Thoracic aorta (tissue), 2 donors: Measurements from ENCODE around the gene NHS. TPM values are rescaled to one million over a fixed set of nuclear protein-coding genes. Genes with fewer than 3 reads are reported as not detected.

Experiments
- ATAC-seq: fragments of 150-250 bp; one replicate; pipeline ENCODE4 v1.8.0; 2017; ENCODE audit warnings: low read depth; ENCODE audit not compliant: insufficient number of reproducible peaks, low FRiP score
- DNase-seq: peaks from one replicate; pipeline ENCODE4 v3.0.0-alpha.2; 2020; ENCODE audit warnings: low spot score
- H3K27ac ChIP-seq, 2 donors: fragments of 200-600 bp; sonication (generic); 1 replicate in 1 of 2; 2 replicates in 1 of 2; pipeline ENCODE4 v1.5.1; 2016; ENCODE audit warnings: mild to moderate bottlenecking in 2 of 2, moderate library complexity in 2 of 2
- H3K27me3 ChIP-seq: fragments of 200-600 bp; sonication (generic); replicated peaks from 2 replicates; pipeline ENCODE4 v1.6.0; 2016; ENCODE audit warnings: mild to moderate bottlenecking; ENCODE audit not compliant: insufficient read depth
- H3K36me3 ChIP-seq: fragments of 200-600 bp; sonication (generic); one replicate; pipeline ENCODE4 v1.5.1; 2016
- H3K4me1 ChIP-seq, 2 donors: fragments of 200-600 bp; sonication (generic); 1 replicate in 1 of 2; 2 replicates in 1 of 2; pipeline versions ENCODE4 v1.5.1 to v1.6.0; 2016; ENCODE audit warnings: low read depth in 2 of 2, mild to moderate bottlenecking in 1 of 2; ENCODE audit not compliant: control insufficient read depth in 1 of 2
- H3K4me3 ChIP-seq: fragments of 200-600 bp; sonication (generic); 2 replicates; pipeline ENCODE4 v1.5.1; 2016; ENCODE audit warnings: mild to moderate bottlenecking
- H3K9me3 ChIP-seq: fragments of 200-600 bp; sonication (generic); 2 replicates; pipeline ENCODE4 v1.5.1; 2016
- CTCF ChIP-seq: fragments of 200-600 bp; sonication (generic); IDR thresholded peaks from one replicate; pipeline ENCODE4 v1.5.1; 2019; ENCODE audit warnings: antibody characterized with exemption
- total RNA-seq, 2 donors: library from RNA; depleted of rRNA; stranded (reverse); fragments of >200 nt; gene quantifications; one replicate each; pipeline versions ENCODE4 v1.1.0 to v1.2.3, GENCODE V29; 2016

NHS gene
- total RNA-seq, 2 donors from 2014 or later = 23.3 to 29.6 TPM

GRCh38 chrX:17432158-17432557 is 57.2 kb downstream of the NHS start:
- no peak for TF ChIP-seq CTCF
- no peaks in the 10 kb centered on the region for H3K36me3 ChIP-seq
- H3K4me1 ChIP-seq = no peaks in the 10 kb centered on the region
- H3K9me3 ChIP-seq = no peaks in the 10 kb centered on the region
- ATAC-seq (no peak), DNase-seq (no peak)
- no peak overlapping the region for H3K4me3 ChIP-seq
- no peaks in the 10 kb centered on the region for H3K27me3 ChIP-seq
- H3K27ac ChIP-seq = no peak overlapping the region

- H3K4me1 ChIP-seq = no peaks in the 10 kb centered on the region
- no peak for ATAC-seq
- H3K36me3 ChIP-seq = no peaks in the 10 kb centered on the region
- DNase-seq = no peak
- H3K4me3 ChIP-seq = no peak overlapping the region
- H3K27me3 ChIP-seq = no peaks in the 10 kb centered on the region
- no peak overlapping the region for H3K27ac ChIP-seq
- TF ChIP-seq CTCF = no peak
- H3K9me3 ChIP-seq = no peaks in the 10 kb centered on the region
Observed at GRCh38 chrX:17433965-17434364, 59.0 kb downstream of the NHS start.

GRCh38 chrX:17435476-17435875 is 60.5 kb downstream of the NHS start:
- H3K9me3 ChIP-seq = no peaks in the 10 kb centered on the region
- ATAC-seq (no peak), DNase-seq (no peak)
- H3K36me3 ChIP-seq = no peaks in the 10 kb centered on the region
- no peaks in the 10 kb centered on the region for H3K4me1 ChIP-seq
- no peak for TF ChIP-seq CTCF
- H3K27me3 ChIP-seq = no peaks in the 10 kb centered on the region
- H3K27ac ChIP-seq = no peak overlapping the region
- no peak overlapping the region for H3K4me3 ChIP-seq

- Histone ChIP-seq H3K4me1 (no peaks in the 10 kb centered on the region), H3K36me3 (no peaks in the 10 kb centered on the region), H3K27ac (no peak overlapping the region), H3K4me3 (no peak overlapping the region), H3K27me3 (no peaks in the 10 kb centered on the region), H3K9me3 (no peaks in the 10 kb centered on the region)
- ATAC-seq = no peak
- DNase-seq = no peak
- no peak for TF ChIP-seq CTCF
Observed at GRCh38 chrX:17438221-17438620, 63.2 kb downstream of the NHS start.

GRCh38 chrX:17440258-17440657 is 65.3 kb downstream of the NHS start:
- no peak overlapping the region for H3K27ac ChIP-seq
- H3K36me3 ChIP-seq = no peaks in the 10 kb centered on the region
- ATAC-seq (no peak), DNase-seq (no peak)
- H3K9me3 ChIP-seq = no peaks in the 10 kb centered on the region
- no peaks in the 10 kb centered on the region for H3K4me1 ChIP-seq
- no peak overlapping the region for H3K4me3 ChIP-seq
- no peaks in the 10 kb centered on the region for H3K27me3 ChIP-seq
- no peak for TF ChIP-seq CTCF
